GM12873 (cell line): ENCODE data around the gene PGP.

Source experiments
- CTCF ChIP-seq: IDR thresholded peaks from 2 replicates; pipeline ENCODE4 v1.5.1; 2012; ENCODE audit warnings: low read depth, mild to moderate bottlenecking, moderate library complexity, low read length, control low read depth; ENCODE audit not compliant: insufficient read depth; ENCODE audit errors: missing control alignments

PGP gene

GRCh38 chr16:2167068-2167638 lies 47.5 kb downstream of the PGP start:
- no peak for TF ChIP-seq CTCF

- TF ChIP-seq CTCF = no peak
Observed at GRCh38 chr16:2166263-2167067, 48.2 kb downstream of the PGP start.

- TF ChIP-seq CTCF = no peak
Observed at GRCh38 chr16:2165861-2166260, 48.8 kb downstream of the PGP start.

- no peak for TF ChIP-seq CTCF
Observed at GRCh38 chr16:2163211-2163881, 51.3 kb downstream of the PGP start.

GRCh38 chr16:2162676-2163118 lies 51.9 kb downstream of the PGP start:
- no peak for TF ChIP-seq CTCF

- no peak for TF ChIP-seq CTCF
Observed at GRCh38 chr16:2161911-2162310, 52.7 kb downstream of the PGP start.
